DND-41 (cell line): Measurements from ENCODE around the gene ACOXL.

Experiments used
- ATAC-seq: fragments of 200-7000 bp; cut with Tn5 transposase; 3 replicates; pipeline ENCODE4 v1.9.1; 2021; ENCODE audit warnings: low read depth; ENCODE audit not compliant: insufficient read depth
- DNase-seq: peaks from one replicate; pipeline ENCODE4 v3.0.0-alpha.2; 2020
- H2AFZ ChIP-seq: 2 replicates; pipeline ENCODE4 v1.6.0; 2012; ENCODE audit warnings: low read depth, low read length
- H3K27ac ChIP-seq: 2 replicates; pipeline ENCODE4 v1.5.1; 2012; ENCODE audit warnings: low read length, inconsistent platforms
- H3K27me3 ChIP-seq: fragments of 200-600 bp; sonication (generic); 2 replicates; pipeline ENCODE4 v1.6.0; 2012; ENCODE audit warnings: low read length, mild to moderate bottlenecking, inconsistent platforms; ENCODE audit not compliant: insufficient read depth, poor library complexity
- H3K36me3 ChIP-seq: 2 replicates; pipeline ENCODE4 v1.5.1; 2012; ENCODE audit warnings: low read length, inconsistent platforms; ENCODE audit not compliant: insufficient read depth
- H3K4me1 ChIP-seq: 2 replicates; pipeline ENCODE4 v1.5.1; 2012; ENCODE audit warnings: mild to moderate bottlenecking, low read length; ENCODE audit not compliant: insufficient read depth
- H3K4me2 ChIP-seq: 2 replicates; pipeline ENCODE4 v1.6.0; 2012; ENCODE audit warnings: mild to moderate bottlenecking, moderate library complexity, low read length, inconsistent platforms; ENCODE audit not compliant: insufficient read depth
- H3K4me3 ChIP-seq, 2 experiments: fragments of 200-600 bp in 1 of 2; shearing (Covaris generic) in 1 of 2; 2 replicates each; pipeline ENCODE4 v1.5.1; 2012 to 2016; ENCODE audit warnings: inconsistent platforms in 2 of 2, low read length in 2 of 2, mild to moderate bottlenecking in 2 of 2, low read depth in 1 of 2, moderate library complexity in 1 of 2
- H3K79me2 ChIP-seq: 2 replicates; pipeline ENCODE4 v1.6.0; 2012; ENCODE audit warnings: low read length, inconsistent platforms; ENCODE audit not compliant: insufficient read depth
- H3K9ac ChIP-seq: 2 replicates; pipeline ENCODE4 v1.6.0; 2012; ENCODE audit warnings: low read depth, mild to moderate bottlenecking, inconsistent platforms, low read length, moderate library complexity
- H3K9me3 ChIP-seq: 2 replicates; pipeline ENCODE4 v1.5.1; 2012; ENCODE audit warnings: low read length, moderate library complexity, mild to moderate bottlenecking, inconsistent platforms; ENCODE audit not compliant: insufficient read depth, severe bottlenecking
- H4K20me1 ChIP-seq: 2 replicates; pipeline ENCODE4 v1.6.0; 2012; ENCODE audit warnings: low read length; ENCODE audit not compliant: insufficient read depth
- EZH2 ChIP-seq: IDR thresholded peaks from 3 replicates; pipeline ENCODE4 v1.6.1; 2012; ENCODE audit warnings: borderline replicate concordance, low read depth, mild to moderate bottlenecking, moderate library complexity, low read length, inconsistent platforms; ENCODE audit not compliant: severe bottlenecking
- TF ChIP-seq, protein P1 (sequence below): IDR thresholded peaks from 2 replicates; pipeline ENCODE4 v1.5.1; 2012; ENCODE audit warnings: borderline replicate concordance, low read length, moderate library complexity, mild to moderate bottlenecking; ENCODE audit not compliant: poor library complexity, severe bottlenecking; ENCODE audit errors: extremely low read depth

ACOXL gene

GRCh38 chr2:111035830-111036441 lies 303.6 kb downstream of the ACOXL start:
- no peak overlapping the region for H3K4me2 ChIP-seq
- no peak overlapping the region for H2AFZ ChIP-seq
- TF ChIP-seq EZH2: no peak
- TF ChIP-seq, protein P1, sequence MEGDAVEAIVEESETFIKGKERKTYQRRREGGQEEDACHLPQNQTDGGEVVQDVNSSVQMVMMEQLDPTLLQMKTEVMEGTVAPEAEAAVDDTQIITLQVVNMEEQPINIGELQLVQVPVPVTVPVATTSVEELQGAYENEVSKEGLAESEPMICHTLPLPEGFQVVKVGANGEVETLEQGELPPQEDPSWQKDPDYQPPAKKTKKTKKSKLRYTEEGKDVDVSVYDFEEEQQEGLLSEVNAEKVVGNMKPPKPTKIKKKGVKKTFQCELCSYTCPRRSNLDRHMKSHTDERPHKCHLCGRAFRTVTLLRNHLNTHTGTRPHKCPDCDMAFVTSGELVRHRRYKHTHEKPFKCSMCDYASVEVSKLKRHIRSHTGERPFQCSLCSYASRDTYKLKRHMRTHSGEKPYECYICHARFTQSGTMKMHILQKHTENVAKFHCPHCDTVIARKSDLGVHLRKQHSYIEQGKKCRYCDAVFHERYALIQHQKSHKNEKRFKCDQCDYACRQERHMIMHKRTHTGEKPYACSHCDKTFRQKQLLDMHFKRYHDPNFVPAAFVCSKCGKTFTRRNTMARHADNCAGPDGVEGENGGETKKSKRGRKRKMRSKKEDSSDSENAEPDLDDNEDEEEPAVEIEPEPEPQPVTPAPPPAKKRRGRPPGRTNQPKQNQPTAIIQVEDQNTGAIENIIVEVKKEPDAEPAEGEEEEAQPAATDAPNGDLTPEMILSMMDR: no peak
- ATAC-seq (no peak), DNase-seq (no peak)
- no peaks in the 10 kb centered on the region for H3K27me3 ChIP-seq
- H3K4me3 ChIP-seq: no peak overlapping the region
- H3K36me3 ChIP-seq: no peaks in the 10 kb centered on the region
- H3K9me3 ChIP-seq: no peaks in the 10 kb centered on the region
- peaks cover 4% of the 10 kb centered on the region; the same call in 1 of the 2 replicates for H3K4me1 ChIP-seq
- no peaks in the 10 kb centered on the region for H4K20me1 ChIP-seq
- H3K79me2 ChIP-seq: no peaks in the 10 kb centered on the region
- no peak overlapping the region for H3K9ac ChIP-seq
- H3K27ac ChIP-seq: no peak overlapping the region

- ATAC-seq: no peak
- no peak overlapping the region for H3K9ac ChIP-seq
- peaks cover 4% of the 10 kb centered on the region; the same call in 1 of the 2 replicates for H3K4me1 ChIP-seq
- DNase-seq: no peak
- no peaks in the 10 kb centered on the region for H4K20me1 ChIP-seq
- no peaks in the 10 kb centered on the region for H3K9me3 ChIP-seq
- no peaks in the 10 kb centered on the region for H3K79me2 ChIP-seq
- no peak overlapping the region for H3K4me2 ChIP-seq
- no peak overlapping the region for H3K4me3 ChIP-seq
- TF ChIP-seq, protein P1: no peak
- TF ChIP-seq EZH2: no peak
- no peaks in the 10 kb centered on the region for H3K36me3 ChIP-seq
- no peak overlapping the region for H3K27ac ChIP-seq
- no peaks in the 10 kb centered on the region for H3K27me3 ChIP-seq
- no peak overlapping the region for H2AFZ ChIP-seq
Measured at GRCh38 chr2:111037128-111037527, 304.8 kb downstream of the ACOXL start.

- Histone ChIP-seq H3K79me2 (no peaks in the 10 kb centered on the region), H3K27ac (no peak overlapping the region), H3K36me3 (no peaks in the 10 kb centered on the region), H3K4me2 (no peak overlapping the region), H2AFZ (no peak overlapping the region), H3K27me3 (no peaks in the 10 kb centered on the region), H4K20me1 (no peaks in the 10 kb centered on the region), H3K4me1 (peaks cover 4% of the 10 kb centered on the region; the same call in 1 of the 2 replicates), H3K4me3 (no peak overlapping the region), H3K9me3 (no peaks in the 10 kb centered on the region), H3K9ac (no peak overlapping the region)
- TF ChIP-seq EZH2: no peak
- TF ChIP-seq, protein P1: no peak
- DNase-seq: no peak
- no peak for ATAC-seq
Measured at GRCh38 chr2:111039628-111040383, 307.4 kb downstream of the ACOXL start.
